ENCODE measurements around the gene MTHFD1. TPM values are rescaled to one million over a fixed set of nuclear protein-coding genes. Genes with fewer than 3 reads are reported as not detected.

MTHFD1 gene
- total RNA-seq, 1 experiment from 2014 or later, result 153 TPM

DNA sequence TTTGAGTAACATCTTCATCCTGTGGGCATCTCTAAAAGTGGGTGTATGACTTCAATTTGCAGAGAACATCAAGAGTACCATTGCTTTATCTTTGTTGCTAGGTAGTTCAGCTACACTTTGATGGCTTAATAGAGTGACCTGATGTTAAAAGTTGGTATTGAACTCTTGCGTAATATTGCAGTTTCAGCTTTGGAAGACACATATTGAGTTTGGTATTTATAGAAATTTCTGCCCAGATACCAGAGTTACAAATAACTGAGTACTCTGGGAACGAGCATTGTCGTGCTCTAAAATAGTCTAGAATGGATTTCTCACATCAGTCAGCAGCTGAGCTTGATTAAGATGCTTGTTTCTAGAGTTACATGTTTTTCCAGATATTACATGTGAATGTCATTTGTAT, 52.3 kb downstream of the MTHFD1 start:
- Histone ChIP-seq H3K27me3 (ENCODE audit: insufficient read depth, low read length) (no peaks in the 10 kb centered on the region), H3K27ac (ENCODE audit: low read depth, low read length) (no peak overlapping the region), H3K9me2 (ENCODE audit: insufficient read depth) (no peaks in the 10 kb centered on the region), H3K4me2 (ENCODE audit: low read length) (no peak overlapping the region), H3K9me3 (ENCODE audit: control insufficient read depth in 1 of 2, insufficient read depth in 1 of 2, low read depth in 1 of 2, low read length in 2 of 2) (no peaks in the 10 kb centered on the region), H3K79me2 (ENCODE audit: insufficient read depth, low read length) (no peaks in the 10 kb centered on the region), H4K20me1 (ENCODE audit: insufficient read depth) (no peaks in the 10 kb centered on the region), H3K36me3 (ENCODE audit: control insufficient read depth in 1 of 2, insufficient read depth in 2 of 2, low read length in 2 of 2) (peaks cover 38 to 52% of the 10 kb centered on the region in 2 experiments), H3K4me3 (replicated peaks in 1 of 2; ENCODE audit: low read depth in 1 of 2, low read length in 2 of 2) (no peak overlapping the region), H3K9ac (ENCODE audit: low read length) (no peak overlapping the region), H3K4me1 (ENCODE audit: control insufficient read depth in 1 of 2, insufficient read depth in 2 of 2, low read length in 2 of 2) (peaks cover 36 to 41% of the 10 kb centered on the region in 2 experiments), H2AFZ (ENCODE audit: low read depth, low read length, poor library complexity, severe bottlenecking) (no peak overlapping the region)
- intact Hi-C loops (cut with micrococcal nuclease), result no loop called here
- TF ChIP-seq RAD21 (IDR thresholded peaks at IDR 0.05; ENCODE audit: low read depth) (no peak), ELF1 (IDR thresholded peaks at IDR 0.05; ENCODE audit: borderline replicate concordance, low read depth) (no peak), SIN3A (IDR thresholded peaks at IDR 0.05; ENCODE audit: low read depth) (no peak), FOSL1 (IDR thresholded peaks at IDR 0.05; ENCODE audit: low read depth) (no peak), TCF7L2 (IDR thresholded peaks at IDR 0.05; ENCODE audit: borderline replicate concordance, extremely low read depth, insufficient read depth, insufficient read length) (no peak), EZH2phosphoT487 (IDR thresholded peaks at IDR 0.05; ENCODE audit: borderline replicate concordance) (no peak), SRF (IDR thresholded peaks at IDR 0.05; ENCODE audit: low read depth) (no peak), EGR1 (IDR thresholded peaks at IDR 0.05; ENCODE audit: low read depth) (no peak), EZH2 (IDR thresholded peaks at IDR 0.05) (no peak), ZFX (IDR thresholded peaks at IDR 0.05) (no peak), POLR2A (IDR thresholded peaks at IDR 0.05; ENCODE audit: borderline replicate concordance, extremely low read depth, insufficient read depth, insufficient read length) (no peak), SP1 (IDR thresholded peaks at IDR 0.05; ENCODE audit: low read depth) (no peak), CBX3 (IDR thresholded peaks at IDR 0.05; ENCODE audit: low read depth) (no peak), CEBPB (IDR thresholded peaks at IDR 0.05; ENCODE audit: low read depth) (no peak), CTCF (IDR thresholded peaks at IDR 0.05 in 2 of 3, conservative IDR thresholded peaks at IDR 0.05 in 1 of 3; ENCODE audit: borderline replicate concordance in 1 of 3, insufficient read depth in 1 of 3, low read depth in 2 of 3, low read length in 2 of 3) (no peak)
- TF ChIP-seq, protein P1, sequence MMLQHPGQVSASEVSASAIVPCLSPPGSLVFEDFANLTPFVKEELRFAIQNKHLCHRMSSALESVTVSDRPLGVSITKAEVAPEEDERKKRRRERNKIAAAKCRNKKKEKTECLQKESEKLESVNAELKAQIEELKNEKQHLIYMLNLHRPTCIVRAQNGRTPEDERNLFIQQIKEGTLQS (IDR thresholded peaks at IDR 0.05), result no peak
- TF ChIP-seq, protein P2, sequence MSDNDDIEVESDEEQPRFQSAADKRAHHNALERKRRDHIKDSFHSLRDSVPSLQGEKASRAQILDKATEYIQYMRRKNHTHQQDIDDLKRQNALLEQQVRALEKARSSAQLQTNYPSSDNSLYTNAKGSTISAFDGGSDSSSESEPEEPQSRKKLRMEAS (IDR thresholded peaks at IDR 0.05), result no peak
- DNase-seq (ENCODE audit: low read depth, low spot score), result no peak
- ATAC-seq, result no peak
- RAD21 ChIA-PET (ENCODE audit: low non-redundant PET in 1 of 2, low total read pairs in 2 of 2, uncharacterized antibody in 2 of 2, unreplicated experiment in 2 of 2), result no interaction called here
- CTCF ChIA-PET, result interaction anchor here (2.3 kb wide), 1 partner anchor 11 kb away, joined by 9 read pairs; no protein-coding TSS in a partner anchor
- no TSS peak for BruUV-seq (replicated peaks)
- POLR2A ChIA-PET, result no interaction called here
